Thoracic aorta (tissue), 2 donors: Measurements from ENCODE around the gene MAP3K8. TPM values are rescaled to one million over a fixed set of nuclear protein-coding genes. Genes with fewer than 3 reads are reported as not detected.

Experiments used
- ATAC-seq: fragments of 150-250 bp; one replicate; pipeline ENCODE4 v1.8.0; 2017; ENCODE audit warnings: low read depth; ENCODE audit not compliant: insufficient number of reproducible peaks, low FRiP score
- DNase-seq: peaks from one replicate; pipeline ENCODE4 v3.0.0-alpha.2; 2020; ENCODE audit warnings: low spot score
- H3K27ac ChIP-seq, 2 donors: fragments of 200-600 bp; sonication (generic); 1 replicate in 1 of 2; 2 replicates in 1 of 2; pipeline ENCODE4 v1.5.1; 2016; ENCODE audit warnings: mild to moderate bottlenecking in 2 of 2, moderate library complexity in 2 of 2
- H3K27me3 ChIP-seq: fragments of 200-600 bp; sonication (generic); replicated peaks from 2 replicates; pipeline ENCODE4 v1.6.0; 2016; ENCODE audit warnings: mild to moderate bottlenecking; ENCODE audit not compliant: insufficient read depth
- H3K36me3 ChIP-seq: fragments of 200-600 bp; sonication (generic); one replicate; pipeline ENCODE4 v1.5.1; 2016
- H3K4me1 ChIP-seq, 2 donors: fragments of 200-600 bp; sonication (generic); 1 replicate in 1 of 2; 2 replicates in 1 of 2; pipeline versions ENCODE4 v1.5.1 to v1.6.0; 2016; ENCODE audit warnings: low read depth in 2 of 2, mild to moderate bottlenecking in 1 of 2; ENCODE audit not compliant: control insufficient read depth in 1 of 2
- H3K4me3 ChIP-seq: fragments of 200-600 bp; sonication (generic); 2 replicates; pipeline ENCODE4 v1.5.1; 2016; ENCODE audit warnings: mild to moderate bottlenecking
- H3K9me3 ChIP-seq: fragments of 200-600 bp; sonication (generic); 2 replicates; pipeline ENCODE4 v1.5.1; 2016
- total RNA-seq, 2 donors: library from RNA; depleted of rRNA; stranded (reverse); fragments of >200 nt; gene quantifications; one replicate each; pipeline versions ENCODE4 v1.1.0 to v1.2.3, GENCODE V29; 2016
- TF ChIP-seq, protein P1 (sequence below): fragments of 200-600 bp; sonication (generic); IDR thresholded peaks from one replicate; pipeline ENCODE4 v1.5.1; 2019; ENCODE audit warnings: antibody characterized with exemption

The MAP3K8 gene
- total RNA-seq, 2 donors from 2014 or later, result 63.4 to 64.3 TPM

DNA sequence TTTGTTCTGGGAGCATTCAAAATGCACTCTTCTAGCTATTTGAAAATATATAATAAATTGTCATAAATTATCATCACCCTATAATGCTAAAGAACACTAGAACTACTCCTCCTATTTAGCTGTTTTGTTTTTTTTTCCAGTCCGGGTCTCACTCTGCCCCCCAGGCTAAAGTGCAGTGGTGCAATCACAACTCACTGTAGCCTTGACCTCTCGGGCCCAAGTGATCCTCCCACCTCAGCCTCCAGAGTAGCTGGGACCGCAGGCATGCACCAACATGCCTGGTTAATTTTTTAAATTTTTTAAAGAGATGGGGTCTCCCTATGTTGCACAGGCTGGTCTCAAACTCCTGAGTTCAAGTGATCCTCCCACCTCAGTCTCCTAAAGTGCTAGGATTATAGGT is 43.8 kb upstream of the MAP3K8 start:
- ATAC-seq, result no peak
- TF ChIP-seq, protein P1, sequence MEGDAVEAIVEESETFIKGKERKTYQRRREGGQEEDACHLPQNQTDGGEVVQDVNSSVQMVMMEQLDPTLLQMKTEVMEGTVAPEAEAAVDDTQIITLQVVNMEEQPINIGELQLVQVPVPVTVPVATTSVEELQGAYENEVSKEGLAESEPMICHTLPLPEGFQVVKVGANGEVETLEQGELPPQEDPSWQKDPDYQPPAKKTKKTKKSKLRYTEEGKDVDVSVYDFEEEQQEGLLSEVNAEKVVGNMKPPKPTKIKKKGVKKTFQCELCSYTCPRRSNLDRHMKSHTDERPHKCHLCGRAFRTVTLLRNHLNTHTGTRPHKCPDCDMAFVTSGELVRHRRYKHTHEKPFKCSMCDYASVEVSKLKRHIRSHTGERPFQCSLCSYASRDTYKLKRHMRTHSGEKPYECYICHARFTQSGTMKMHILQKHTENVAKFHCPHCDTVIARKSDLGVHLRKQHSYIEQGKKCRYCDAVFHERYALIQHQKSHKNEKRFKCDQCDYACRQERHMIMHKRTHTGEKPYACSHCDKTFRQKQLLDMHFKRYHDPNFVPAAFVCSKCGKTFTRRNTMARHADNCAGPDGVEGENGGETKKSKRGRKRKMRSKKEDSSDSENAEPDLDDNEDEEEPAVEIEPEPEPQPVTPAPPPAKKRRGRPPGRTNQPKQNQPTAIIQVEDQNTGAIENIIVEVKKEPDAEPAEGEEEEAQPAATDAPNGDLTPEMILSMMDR, result no peak
- no peaks in the 10 kb centered on the region for H3K4me1 ChIP-seq

DNA sequence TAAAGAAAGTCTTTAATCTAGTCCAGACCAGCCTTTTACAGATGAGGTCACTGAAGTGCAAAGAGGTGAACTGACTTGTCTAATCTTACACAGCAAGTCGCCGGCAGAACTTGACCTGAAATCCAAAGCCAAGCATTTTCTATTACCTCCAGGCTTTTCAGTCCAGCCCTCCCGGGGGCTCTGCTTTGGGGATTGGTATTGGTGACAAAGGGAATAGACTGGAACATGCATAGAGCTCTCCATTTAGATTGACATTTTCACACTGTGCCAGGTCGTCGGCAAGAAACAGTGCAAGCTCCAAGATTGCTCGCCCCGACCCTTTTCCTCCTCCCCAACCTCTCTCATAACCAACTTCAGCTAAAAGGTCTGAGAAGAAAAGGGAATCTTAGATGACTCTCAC is 42.7 kb upstream of the MAP3K8 start:
- no peaks in the 10 kb centered on the region for H3K9me3 ChIP-seq
- DNase-seq (no peak), ATAC-seq (no peak)
- no peaks in the 10 kb centered on the region for H3K27me3 ChIP-seq
- TF ChIP-seq, protein P1, result no peak
- no peak overlapping the region for H3K27ac ChIP-seq
- no peak overlapping the region for H3K4me3 ChIP-seq
- no peaks in the 10 kb centered on the region for H3K4me1 ChIP-seq
- H3K36me3 ChIP-seq, result no peaks in the 10 kb centered on the region

More for the DNA sequence above, 43.8 kb upstream of the MAP3K8 start:
- no peak for DNase-seq
- no peaks in the 10 kb centered on the region for H3K9me3 ChIP-seq
- H3K27ac ChIP-seq, result no peak overlapping the region
- H3K27me3 ChIP-seq, result no peaks in the 10 kb centered on the region
- no peak overlapping the region for H3K4me3 ChIP-seq
- no peaks in the 10 kb centered on the region for H3K36me3 ChIP-seq

DNA sequence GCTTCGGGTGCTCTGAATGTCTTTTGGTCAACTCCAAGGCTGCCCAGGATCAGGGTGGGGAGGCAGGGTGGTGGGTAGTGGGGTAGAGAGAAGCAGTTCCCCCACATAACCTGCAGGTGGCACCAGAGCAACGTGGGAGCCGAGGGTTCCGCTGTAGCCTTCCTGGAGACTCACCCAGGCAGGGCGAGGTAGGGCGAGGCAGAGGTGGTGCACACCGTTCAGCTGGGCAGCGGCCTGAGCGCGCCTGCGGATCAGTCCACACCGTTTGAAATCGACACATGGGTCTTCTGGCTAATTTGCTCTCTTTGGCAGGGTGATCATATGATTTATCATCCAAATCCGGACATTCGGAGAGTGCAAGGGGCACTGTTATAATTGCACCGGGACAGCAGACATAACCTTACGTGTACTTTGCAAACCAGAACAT is 41.4 kb upstream of the MAP3K8 start:
- Histone ChIP-seq H3K4me3 (peak overlapping the region; percentile 49), H3K36me3 (no peaks in the 10 kb centered on the region)
- peak; percentile 47 for ATAC-seq

DNA sequence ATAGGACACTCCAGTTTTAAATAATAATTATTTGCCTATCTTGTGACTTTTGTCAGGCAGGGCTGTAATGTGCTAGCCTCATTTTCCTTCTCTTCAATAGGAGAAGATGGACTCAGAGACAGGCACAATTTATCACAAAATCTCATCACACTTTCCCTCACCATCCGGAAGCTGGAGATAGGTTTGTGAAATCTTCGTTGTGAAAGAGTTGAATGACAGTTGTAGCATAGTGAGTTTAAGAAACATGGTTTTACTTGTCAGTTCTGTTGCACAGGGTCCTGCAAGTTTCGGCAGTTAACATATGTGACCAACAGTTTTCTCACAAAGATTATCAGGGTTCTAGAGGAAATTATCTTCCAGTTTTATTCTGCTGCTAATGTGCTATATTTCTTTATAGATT is 37.7 kb upstream of the MAP3K8 start:
- DNase-seq (no peak), ATAC-seq (no peak)
- H3K4me3 ChIP-seq, result no peak overlapping the region
- TF ChIP-seq, protein P1, result no peak
- H3K36me3 ChIP-seq, result no peaks in the 10 kb centered on the region
- H3K4me1 ChIP-seq, result peaks cover 0 to 13% of the 10 kb centered on the region in 2 donors
- H3K9me3 ChIP-seq, result no peaks in the 10 kb centered on the region
- no peaks in the 10 kb centered on the region for H3K27me3 ChIP-seq
- H3K27ac ChIP-seq, result no peak overlapping the region

More for the DNA sequence above, 41.4 kb upstream of the MAP3K8 start:
- H3K4me1 ChIP-seq, result peaks cover 0 to 7% of the 10 kb centered on the region in 2 donors
- H3K9me3 ChIP-seq, result no peaks in the 10 kb centered on the region
- TF ChIP-seq, protein P1, result peak; percentile 99
- no peaks in the 10 kb centered on the region for H3K27me3 ChIP-seq
- DNase-seq, result peak; percentile 22
- no peak overlapping the region for H3K27ac ChIP-seq

DNA sequence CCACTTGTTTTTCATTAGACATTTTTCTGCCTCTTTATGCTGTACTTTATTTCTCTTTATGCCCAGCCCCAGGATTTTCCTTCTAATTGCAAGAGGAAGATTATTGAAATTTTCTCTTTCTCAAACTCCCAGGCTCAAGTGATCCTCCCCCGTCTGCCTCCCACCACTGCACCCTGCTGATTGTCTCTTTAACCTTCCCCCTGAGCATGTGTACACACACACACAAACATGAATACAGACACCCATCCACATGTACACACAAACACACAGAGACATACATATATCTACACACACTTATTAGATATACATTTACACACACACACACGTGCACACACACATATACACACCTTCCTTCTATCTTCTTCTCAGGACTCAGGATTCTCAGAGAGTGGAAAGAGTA is 37.3 kb upstream of the MAP3K8 start:
- H3K36me3 ChIP-seq, result no peaks in the 10 kb centered on the region
- H3K27me3 ChIP-seq, result no peaks in the 10 kb centered on the region
- H3K4me1 ChIP-seq, result peaks cover 0 to 13% of the 10 kb centered on the region in 2 donors
- H3K4me3 ChIP-seq, result no peak overlapping the region
- H3K9me3 ChIP-seq, result no peaks in the 10 kb centered on the region
- TF ChIP-seq, protein P1, result no peak
- ATAC-seq (no peak), DNase-seq (no peak)
- no peak overlapping the region for H3K27ac ChIP-seq
